Left ventricle myocardium inferior (tissue), 1 donor: ENCODE results near the gene GMPPB. TPM values are rescaled to one million over a fixed set of nuclear protein-coding genes. Genes with fewer than 3 reads are reported as not detected.
A peak's percentile ranks its signal among the peaks of the same experiment; 100 is the strongest.

ENCODE experiments used
- DNase-seq: peaks from one replicate; pipeline ENCODE4 v3.0.0-alpha.2; 2020
- H3K27ac ChIP-seq: fragments of 200-600 bp; replicated peaks from 2 replicates; pipeline ENCODE4 v1.8.0; 2021
- H3K27me3 ChIP-seq: fragments of 200-600 bp; 2 replicates; pipeline ENCODE4 v1.8.0; 2021; ENCODE audit warnings: low read depth
- H3K36me3 ChIP-seq: fragments of 200-600 bp; 2 replicates; pipeline ENCODE4 v1.8.0; 2021
- H3K4me1 ChIP-seq: fragments of 200-600 bp; 2 replicates; pipeline ENCODE4 v1.8.0; 2021
- H3K4me3 ChIP-seq: fragments of 200-600 bp; 2 replicates; pipeline ENCODE4 v1.8.0; 2021; ENCODE audit warnings: mild to moderate bottlenecking, moderate library complexity
- H3K9me3 ChIP-seq: fragments of 200-600 bp; replicated peaks from 2 replicates; pipeline ENCODE4 v1.8.0; 2021
- CTCF ChIP-seq: fragments of 200-600 bp; IDR thresholded peaks from 2 replicates; pipeline ENCODE4 v1.8.0; 2021; ENCODE audit warnings: antibody characterized with exemption, mild to moderate bottlenecking, borderline replicate concordance
- intact Hi-C: fragments of 100-400 bp; cut with micrococcal nuclease; formaldehyde crosslinking; loops from one replicate; pipeline ENCODE4 v1.11.0; 2022
- total RNA-seq: library from RNA; stranded (reverse); fragmentation: NEBNext Ultra II Directional; extraction: Animal tissue kit (Norgen Biotek cat#: 25700); gene quantifications from one replicate; pipeline ENCODE4 v1.2.1, GENCODE V29; 2021
- donor health status: DM: no; HTN: yes; CAD: no; lungs with severe emphysema.

The GMPPB gene
- total RNA-seq, 1 donor from 2014 or later = 15.1 TPM

DNA sequence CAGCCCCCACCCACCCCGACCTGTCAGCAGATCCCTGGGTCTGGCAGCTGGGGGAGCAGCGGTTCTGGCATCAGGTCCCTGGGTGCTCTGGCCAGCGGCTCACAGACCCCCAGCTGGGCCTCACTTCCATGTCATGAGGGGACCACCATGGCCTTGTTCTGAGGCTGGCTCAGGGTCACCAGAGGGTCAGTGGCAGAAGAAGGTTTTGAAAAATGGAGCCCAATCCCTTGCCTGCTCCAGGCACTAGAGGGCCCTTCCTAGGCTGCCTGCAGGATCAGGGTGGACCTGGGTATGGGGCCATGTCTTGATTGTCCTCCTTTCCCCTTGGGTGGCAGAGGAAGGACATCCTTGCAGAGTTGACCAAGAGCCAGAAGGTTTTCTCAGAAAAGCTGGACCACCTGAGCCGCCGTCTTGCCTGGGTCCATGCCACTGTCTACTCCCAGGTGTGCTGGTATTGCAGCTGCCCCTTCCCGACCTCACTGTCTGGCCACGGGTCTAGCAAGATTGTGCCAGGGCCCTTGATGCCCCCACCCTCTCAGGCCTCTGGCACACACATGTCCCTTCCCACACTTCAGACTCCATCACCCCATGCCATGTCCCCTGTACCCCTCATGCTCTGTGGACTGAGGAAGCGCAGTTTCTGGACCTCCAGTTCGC is 17.2 kb downstream of the GMPPB start:
- intact Hi-C loops = no loop called here
- Histone ChIP-seq H3K4me3 (no peak overlapping the region), H3K36me3 (peaks cover 43% of the 10 kb centered on the region), H3K27me3 (no peaks in the 10 kb centered on the region), H3K9me3 (no peaks in the 10 kb centered on the region), H3K27ac (no peak overlapping the region), H3K4me1 (peaks cover 7% of the 10 kb centered on the region)
- TF ChIP-seq CTCF = no peak
- DNase-seq = no peak

- H3K9me3 ChIP-seq = no peaks in the 10 kb centered on the region
- no peaks in the 10 kb centered on the region for H3K27me3 ChIP-seq
- peaks cover 7% of the 10 kb centered on the region for H3K4me1 ChIP-seq
- H3K36me3 ChIP-seq = peaks cover 51% of the 10 kb centered on the region
- intact Hi-C loops = no loop called here
- no peak overlapping the region for H3K27ac ChIP-seq
- no peak overlapping the region for H3K4me3 ChIP-seq
- DNase-seq = no peak
- TF ChIP-seq CTCF = no peak
Measured at GRCh38 chr3:49705390-49705960, 18.3 kb downstream of the GMPPB start.

GRCh38 chr3:49704629-49705028 is 19.1 kb downstream of the GMPPB start:
- no peak overlapping the region for H3K27ac ChIP-seq
- no peak for DNase-seq
- no peaks in the 10 kb centered on the region for H3K27me3 ChIP-seq
- intact Hi-C loops = no loop called here
- no peaks in the 10 kb centered on the region for H3K9me3 ChIP-seq
- TF ChIP-seq CTCF = no peak
- H3K36me3 ChIP-seq = peaks cover 59% of the 10 kb centered on the region
- peaks cover 14% of the 10 kb centered on the region for H3K4me1 ChIP-seq
- no peak overlapping the region for H3K4me3 ChIP-seq

- intact Hi-C loops = no loop called here
- DNase-seq = no peak
Measured at GRCh38 chr3:49703956-49704355, 19.8 kb downstream of the GMPPB start.

GRCh38 chr3:49703443-49703927 is 20.3 kb downstream of the GMPPB start:
- peak; percentile 40 for DNase-seq
- Histone ChIP-seq H3K9me3 (no peaks in the 10 kb centered on the region), H3K36me3 (peaks cover 69% of the 10 kb centered on the region), H3K27me3 (no peaks in the 10 kb centered on the region), H3K4me3 (no peak overlapping the region), H3K4me1 (peaks cover 26% of the 10 kb centered on the region), H3K27ac (no peak overlapping the region)
- intact Hi-C loops = no loop called here
- TF ChIP-seq CTCF = peak; percentile 84

More at GRCh38 chr3:49703956-49704355, 19.8 kb downstream of the GMPPB start:
- Histone ChIP-seq H3K27ac (no peak overlapping the region), H3K9me3 (no peaks in the 10 kb centered on the region), H3K4me3 (no peak overlapping the region), H3K27me3 (no peaks in the 10 kb centered on the region), H3K4me1 (peaks cover 21% of the 10 kb centered on the region), H3K36me3 (peaks cover 65% of the 10 kb centered on the region)
- no peak for TF ChIP-seq CTCF
